HUES48 (cell line): ENCODE results near the gene AGPAT3.

Experiments
- H3K27ac ChIP-seq: one replicate; pipeline ENCODE4 v1.7.0; 2013; ENCODE audit warnings: low read depth, low read length, inconsistent platforms
- H3K27me3 ChIP-seq: 2 replicates; pipeline ENCODE4 v1.6.1; 2013; ENCODE audit warnings: mild to moderate bottlenecking, low read length; ENCODE audit not compliant: control insufficient read depth, insufficient read depth
- H3K36me3 ChIP-seq: 2 replicates; pipeline ENCODE4 v1.6.1; 2013; ENCODE audit warnings: low read length; ENCODE audit not compliant: control insufficient read depth, insufficient read depth
- H3K4me1 ChIP-seq: 2 replicates; pipeline ENCODE4 v1.6.1; 2013; ENCODE audit warnings: mild to moderate bottlenecking, low read length; ENCODE audit not compliant: control insufficient read depth, insufficient read depth
- H3K4me3 ChIP-seq: 2 replicates; pipeline ENCODE4 v1.5.1; 2013; ENCODE audit warnings: mild to moderate bottlenecking, low read depth, low read length
- H3K9ac ChIP-seq: 2 replicates; pipeline ENCODE4 v1.6.1; 2013; ENCODE audit warnings: mild to moderate bottlenecking, low read depth, low read length, moderate library complexity
- H3K9me3 ChIP-seq: 2 replicates; pipeline ENCODE4 v1.6.1; 2013; ENCODE audit warnings: low read length; ENCODE audit not compliant: control insufficient read depth, insufficient read depth

Gene AGPAT3

DNA sequence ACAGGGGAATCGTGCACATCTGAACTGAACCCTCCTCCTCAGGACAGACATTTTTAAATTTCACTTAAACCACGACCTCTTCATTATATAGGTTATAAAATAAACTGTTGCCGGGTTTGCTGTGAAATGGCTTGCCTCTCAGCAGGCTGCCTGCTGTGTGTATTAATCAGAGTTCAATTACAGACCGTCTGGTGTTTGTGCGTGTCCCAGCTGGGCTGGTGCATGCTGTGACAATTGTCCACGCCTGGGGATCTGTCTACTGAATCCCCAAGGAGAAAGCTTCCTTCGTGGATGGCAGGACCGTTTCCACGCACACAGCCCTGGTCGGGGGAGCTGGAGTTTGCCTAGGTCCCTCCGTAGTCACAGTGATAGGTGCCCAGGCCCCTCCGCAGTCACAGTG is 13.4 kb upstream of the AGPAT3 start:
- no peaks in the 10 kb centered on the region for H3K27me3 ChIP-seq
- no peak overlapping the region for H3K27ac ChIP-seq
- H3K9me3 ChIP-seq: no peaks in the 10 kb centered on the region
- no peak overlapping the region for H3K4me3 ChIP-seq
- H3K36me3 ChIP-seq: no peaks in the 10 kb centered on the region
- H3K9ac ChIP-seq: no peak overlapping the region
- no peaks in the 10 kb centered on the region for H3K4me1 ChIP-seq

GRCh38 chr21:43853851-43854772 is 10.9 kb upstream of the AGPAT3 start:
- Histone ChIP-seq H3K4me1 (peaks cover under 1% of the 10 kb centered on the region; the same call in 1 of the 2 replicates), H3K27me3 (no peaks in the 10 kb centered on the region), H3K4me3 (no peak overlapping the region), H3K9ac (no peak overlapping the region), H3K36me3 (no peaks in the 10 kb centered on the region), H3K27ac (no peak overlapping the region), H3K9me3 (no peaks in the 10 kb centered on the region)

DNA sequence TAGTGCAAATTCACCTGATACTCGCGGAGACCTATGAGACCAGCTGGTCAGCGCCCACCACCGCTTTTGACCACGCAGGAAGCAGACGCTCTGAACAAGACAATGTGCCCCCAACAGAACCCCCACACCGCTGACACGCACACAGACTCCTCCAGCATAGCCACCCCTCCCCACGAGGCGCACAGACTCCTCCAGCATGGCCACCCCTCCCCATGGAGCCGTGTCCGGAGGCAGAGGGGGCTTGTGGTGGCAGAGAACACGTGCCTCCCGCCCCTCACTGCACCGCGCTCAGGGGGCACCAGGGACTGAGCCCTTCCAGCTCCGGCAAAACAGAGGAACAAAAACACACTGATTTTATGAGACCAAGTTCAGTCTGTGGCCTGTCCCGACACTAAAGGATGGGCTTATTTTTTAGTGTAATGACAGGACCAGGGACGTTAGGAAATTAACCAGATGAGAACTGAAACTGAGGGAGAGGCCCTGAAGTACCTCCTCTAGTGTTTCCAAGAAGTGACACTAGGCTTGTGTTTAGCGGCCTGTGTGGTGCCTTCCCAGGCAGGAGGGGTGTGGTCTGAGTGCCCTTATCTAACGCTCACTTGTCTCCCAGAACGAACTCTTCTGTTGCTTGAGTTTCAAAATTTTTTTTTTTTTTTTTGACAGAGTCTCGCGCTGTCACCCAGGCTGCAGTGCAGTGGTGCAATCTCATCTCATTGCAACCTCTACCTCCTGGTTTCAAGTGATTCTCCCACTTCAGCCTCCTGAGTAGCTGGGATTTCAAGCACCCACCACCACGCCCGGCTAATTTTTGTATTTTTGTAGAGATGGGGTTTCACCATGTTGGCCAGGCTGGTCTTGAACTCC is 10.0 kb upstream of the AGPAT3 start:
- H3K36me3 ChIP-seq: no peaks in the 10 kb centered on the region
- H3K9ac ChIP-seq: no peak overlapping the region
- H3K27ac ChIP-seq: no peak overlapping the region
- no peaks in the 10 kb centered on the region for H3K27me3 ChIP-seq
- H3K4me1 ChIP-seq: peaks cover 9% of the 10 kb centered on the region; the same call in 1 of the 2 replicates
- no peaks in the 10 kb centered on the region for H3K9me3 ChIP-seq
- H3K4me3 ChIP-seq: no peak overlapping the region

DNA sequence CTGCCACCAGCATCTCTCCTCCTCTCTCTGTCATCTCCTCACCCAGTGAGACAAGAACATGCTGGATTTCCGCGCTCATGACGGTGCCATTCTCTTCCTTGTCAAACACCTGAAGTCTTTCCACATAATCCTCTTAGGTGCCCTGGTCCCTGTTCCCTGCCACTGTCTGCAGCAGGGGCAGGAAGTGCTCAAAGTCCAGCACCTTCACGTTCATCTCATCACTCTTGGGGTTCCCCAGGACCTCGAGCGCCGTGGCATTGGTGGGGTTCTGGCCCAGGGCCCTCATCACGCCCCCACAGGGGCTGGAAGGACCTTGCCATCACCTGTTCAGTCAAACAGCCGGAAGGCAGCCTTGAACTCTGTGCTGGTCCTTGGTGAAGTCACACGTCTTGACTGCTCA is 9.1 kb upstream of the AGPAT3 start:
- no peaks in the 10 kb centered on the region for H3K36me3 ChIP-seq
- no peak overlapping the region for H3K27ac ChIP-seq
- peaks cover 9% of the 10 kb centered on the region; the same call in 1 of the 2 replicates for H3K4me1 ChIP-seq
- H3K9ac ChIP-seq: no peak overlapping the region
- H3K4me3 ChIP-seq: no peak overlapping the region
- no peaks in the 10 kb centered on the region for H3K27me3 ChIP-seq
- no peaks in the 10 kb centered on the region for H3K9me3 ChIP-seq

DNA sequence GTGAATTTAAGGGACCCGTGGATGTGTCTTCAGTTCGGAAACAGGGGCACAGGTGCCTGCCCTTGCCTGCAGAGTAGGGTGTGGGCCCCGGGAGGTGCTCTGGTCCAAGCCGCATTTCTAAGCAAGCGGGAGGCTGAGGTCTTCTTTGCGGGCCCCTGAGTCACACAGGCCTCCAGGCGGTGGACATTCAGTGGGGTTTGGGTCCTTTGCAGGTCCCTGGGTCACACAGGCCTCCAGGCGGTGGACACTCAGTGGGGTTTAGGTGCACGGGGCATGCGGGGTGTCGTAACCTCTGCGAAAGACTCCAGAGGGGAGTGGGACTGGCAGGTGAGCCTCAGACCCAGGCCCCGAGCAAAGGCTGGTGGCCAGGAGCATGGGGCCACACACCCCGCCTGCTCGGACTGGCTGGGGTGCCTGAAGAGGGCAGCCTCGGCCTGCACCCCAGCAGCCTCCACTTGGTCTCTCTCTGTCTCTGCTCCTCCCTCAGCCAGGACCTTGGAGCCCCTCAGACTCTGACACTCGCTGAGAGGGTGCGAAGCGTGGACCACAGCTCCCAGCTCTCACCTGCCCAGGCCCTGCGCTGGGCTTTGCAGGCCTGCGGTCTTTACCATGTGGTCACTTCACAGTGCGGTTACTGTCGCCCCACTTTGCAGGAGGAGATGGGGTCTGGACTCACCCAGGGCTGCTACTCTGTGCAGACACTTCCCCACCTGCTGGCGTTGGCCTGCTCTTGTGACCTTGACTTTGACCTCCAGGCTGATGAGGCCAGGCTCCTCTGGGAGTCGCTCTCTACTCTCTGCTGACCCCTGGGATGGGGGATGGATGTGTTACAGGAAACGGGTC is 6.0 kb upstream of the AGPAT3 start:
- H3K9me3 ChIP-seq: no peaks in the 10 kb centered on the region
- H3K27ac ChIP-seq: no peak overlapping the region
- H3K9ac ChIP-seq: no peak overlapping the region
- no peaks in the 10 kb centered on the region for H3K36me3 ChIP-seq
- H3K4me1 ChIP-seq: peaks cover 9% of the 10 kb centered on the region; the same call in 1 of the 2 replicates
- peaks cover 9% of the 10 kb centered on the region for H3K27me3 ChIP-seq
- no peak overlapping the region for H3K4me3 ChIP-seq

- Histone ChIP-seq H3K9ac (no peak overlapping the region), H3K27ac (no peak overlapping the region), H3K4me1 (peaks cover 9% of the 10 kb centered on the region; the same call in 1 of the 2 replicates), H3K9me3 (no peaks in the 10 kb centered on the region), H3K27me3 (peaks cover 13% of the 10 kb centered on the region), H3K36me3 (no peaks in the 10 kb centered on the region), H3K4me3 (no peak overlapping the region)
These were observed 5.2 kb upstream of the AGPAT3 start for GRCh38 chr21:43859747-43860214.

- no peak overlapping the region for H3K4me3 ChIP-seq
These were observed 3.3 kb upstream of the AGPAT3 start for GRCh38 chr21:43861706-43862105.

DNA sequence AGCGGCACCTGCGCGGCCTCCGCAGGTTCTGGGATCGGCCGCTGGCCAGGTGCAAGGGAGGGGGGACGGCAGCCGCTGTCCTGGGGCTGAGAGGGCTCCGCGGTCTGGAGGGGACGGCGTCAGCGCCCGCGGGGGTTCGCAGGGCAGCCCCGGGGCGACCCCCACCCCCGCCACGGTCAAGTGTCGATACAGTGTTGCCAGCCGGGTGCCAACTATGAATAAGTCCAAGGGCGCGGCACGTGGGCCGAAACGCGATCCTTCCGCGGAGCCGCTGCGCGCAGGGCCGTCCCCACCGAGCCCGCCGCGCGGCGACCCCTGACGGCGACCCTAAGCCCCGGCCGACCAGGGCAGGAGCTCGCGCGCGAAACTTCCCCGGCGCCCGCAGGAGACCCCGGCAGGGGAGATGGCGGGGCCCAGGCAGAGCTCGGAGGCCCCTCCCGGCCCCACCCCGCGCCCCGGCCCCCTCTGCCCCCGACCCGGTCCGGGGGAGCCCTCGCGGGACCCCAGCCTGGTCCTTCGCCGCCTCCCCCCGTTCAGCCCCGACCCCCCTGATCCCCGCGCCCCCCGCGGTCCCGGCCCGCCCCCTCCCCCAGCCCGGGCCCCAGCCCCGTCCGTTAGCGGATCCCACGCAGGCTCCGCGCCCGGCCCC is 586 bp upstream of the AGPAT3 start:
- peaks cover 19% of the 10 kb centered on the region for H3K27me3 ChIP-seq
- H3K9ac ChIP-seq: no peak overlapping the region
- no peak overlapping the region for H3K27ac ChIP-seq
- peak overlapping the region; percentile 69 for H3K4me3 ChIP-seq
- no peaks in the 10 kb centered on the region for H3K36me3 ChIP-seq
- no peaks in the 10 kb centered on the region for H3K9me3 ChIP-seq
- peaks cover 20% of the 10 kb centered on the region for H3K4me1 ChIP-seq

More at GRCh38 chr21:43861706-43862105, 3.3 kb upstream of the AGPAT3 start:
- H3K27ac ChIP-seq: no peak overlapping the region
- no peaks in the 10 kb centered on the region for H3K36me3 ChIP-seq
- peaks cover 17% of the 10 kb centered on the region for H3K4me1 ChIP-seq
- peaks cover 17% of the 10 kb centered on the region for H3K27me3 ChIP-seq
- H3K9ac ChIP-seq: no peak overlapping the region
- no peaks in the 10 kb centered on the region for H3K9me3 ChIP-seq

DNA sequence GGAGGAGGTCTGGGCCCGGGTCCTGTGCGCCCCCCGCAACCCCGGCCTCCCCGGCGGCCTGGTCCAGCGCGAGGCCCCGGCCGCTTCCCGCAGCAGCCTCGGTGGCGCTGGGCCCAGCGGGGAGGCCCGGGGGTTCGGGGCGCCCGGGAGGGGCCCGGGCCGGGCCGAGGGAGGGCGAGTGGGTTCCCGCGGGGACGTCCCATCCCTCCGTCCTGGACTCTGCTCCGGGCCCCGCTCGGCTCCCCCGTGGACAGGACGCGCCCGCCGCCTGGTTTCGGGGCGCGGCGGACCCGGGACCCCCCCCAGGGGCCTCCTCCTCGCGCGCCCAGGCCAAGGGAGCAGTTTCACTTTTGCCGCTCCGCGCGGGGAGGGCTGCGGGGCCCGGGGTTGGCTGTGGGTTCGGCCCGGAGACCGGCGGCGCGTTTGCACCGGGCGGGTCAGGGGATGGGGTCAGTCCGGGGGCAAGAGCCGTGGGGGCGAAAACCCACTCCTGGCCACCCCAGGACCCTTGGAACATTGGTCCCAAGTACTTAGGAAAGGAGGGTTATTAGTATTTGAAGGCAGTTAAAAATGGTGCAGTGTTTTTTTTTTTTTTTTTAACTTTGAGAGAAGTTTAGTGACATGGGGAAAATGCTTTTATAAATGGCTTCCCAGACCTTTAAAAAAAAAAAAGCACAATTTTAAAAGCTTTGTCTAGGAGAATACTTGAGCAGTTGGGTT is 677 bp downstream of the AGPAT3 start:
- H3K27ac ChIP-seq: peak overlapping the region; percentile 3
- peaks cover 19% of the 10 kb centered on the region for H3K27me3 ChIP-seq
- peaks cover 15% of the 10 kb centered on the region for H3K4me1 ChIP-seq
- no peak overlapping the region for H3K9ac ChIP-seq
- H3K9me3 ChIP-seq: no peaks in the 10 kb centered on the region
- peak overlapping the region; percentile 54 for H3K4me3 ChIP-seq
- no peaks in the 10 kb centered on the region for H3K36me3 ChIP-seq
